Chondrocyte (in vitro differentiated cells): Measurements from ENCODE around the gene WDR86. TPM values are rescaled to one million over a fixed set of nuclear protein-coding genes. Genes with fewer than 3 reads are reported as not detected.

Experiments
- DNase-seq: peaks from one replicate; pipeline ENCODE4 v3.0.0; 2021; ENCODE audit warnings: mixed read lengths, low spot score
- H3K27ac Mint-ChIP-seq: one replicate; pipeline ENCODE4 v1.8.0; 2021; ENCODE audit warnings: mild to moderate bottlenecking, moderate library complexity, mixed read lengths; ENCODE audit not compliant: unreplicated experiment
- H3K27me3 Mint-ChIP-seq: 2 replicates; pipeline ENCODE4 v1.8.0; 2021; ENCODE audit warnings: low read depth, mixed read lengths
- H3K36me3 Mint-ChIP-seq: 2 replicates; pipeline ENCODE4 v1.8.0; 2021; ENCODE audit warnings: low read depth, mixed read lengths
- H3K4me1 Mint-ChIP-seq: 2 replicates; pipeline ENCODE4 v1.8.0; 2021; ENCODE audit warnings: low read depth, mild to moderate bottlenecking, mixed read lengths
- H3K4me3 Mint-ChIP-seq: one replicate; pipeline ENCODE4 v1.8.0; 2021; ENCODE audit warnings: mild to moderate bottlenecking, moderate library complexity, mixed read lengths; ENCODE audit not compliant: unreplicated experiment
- H3K9me3 Mint-ChIP-seq: 2 replicates; pipeline ENCODE4 v1.8.0; 2021; ENCODE audit warnings: low read depth, mixed read lengths
- CTCF ChIP-seq: fragments of 200-600 bp; sonication (generic); IDR thresholded peaks from 2 replicates; pipeline ENCODE4 v1.5.0; 2021; ENCODE audit warnings: antibody characterized with exemption, mild to moderate bottlenecking, moderate library complexity
- total RNA-seq: library from RNA; stranded (reverse); gene quantifications from 3 replicates; pipeline ENCODE4 v1.2.1, GENCODE V29; 2021

The WDR86 gene
- total RNA-seq, 1 donor from 2014 or later: not detected

- Mint-ChIP-seq H3K4me1 (peaks cover 24% of the 10 kb centered on the region), H3K4me3 (no peak overlapping the region), H3K9me3 (no peaks in the 10 kb centered on the region), H3K36me3 (peaks cover 1% of the 10 kb centered on the region), H3K27ac (no peak overlapping the region), H3K27me3 (peaks cover 27% of the 10 kb centered on the region)
- no peak for TF ChIP-seq CTCF
- no peak for DNase-seq
Measured at GRCh38 chr7:151405056-151405455, 4.8 kb downstream of the WDR86 start.

DNA sequence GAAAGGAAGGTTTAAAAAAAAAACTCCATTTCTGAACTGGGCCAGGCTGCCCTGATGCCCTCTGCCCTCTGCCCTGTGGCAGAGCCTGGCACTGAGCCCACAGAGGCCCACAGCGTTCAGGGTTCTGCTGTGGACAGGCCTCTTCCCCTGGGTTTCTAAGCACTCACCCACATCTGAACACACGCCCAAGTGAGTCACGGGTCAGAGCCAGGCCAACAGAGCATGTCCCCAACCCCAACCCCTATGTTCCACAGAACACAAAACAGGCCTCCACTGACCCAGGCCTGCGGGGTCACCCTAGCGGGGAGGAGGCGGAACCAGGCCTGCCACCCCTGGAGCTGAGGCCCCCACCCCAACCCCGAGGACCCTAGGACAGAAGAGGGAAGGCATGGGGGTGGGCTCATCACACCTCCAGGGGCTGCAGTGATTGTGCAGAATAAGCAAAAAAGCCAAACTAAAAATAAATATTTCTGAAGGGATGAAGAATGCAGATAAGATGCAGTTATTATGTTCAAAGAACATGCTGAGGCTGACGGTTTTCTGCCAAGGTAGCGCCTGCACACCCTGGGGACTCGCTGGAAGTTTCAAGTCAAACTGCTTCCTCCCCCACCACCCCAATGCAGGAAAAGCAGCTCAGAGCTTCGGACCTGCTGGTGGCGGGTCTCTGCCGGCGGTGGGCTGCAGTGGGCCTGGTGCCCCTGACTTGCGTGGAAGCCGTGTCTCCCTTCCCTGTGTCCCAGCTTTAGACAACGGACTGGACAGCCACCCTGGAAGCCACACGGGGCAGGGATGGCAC, 5.4 kb downstream of the WDR86 start:
- DNase-seq: peak; percentile 59
- peaks cover 24% of the 10 kb centered on the region for H3K4me1 Mint-ChIP-seq
- no peak for TF ChIP-seq CTCF
- peaks cover 33% of the 10 kb centered on the region for H3K27me3 Mint-ChIP-seq
- no peak overlapping the region for H3K4me3 Mint-ChIP-seq
- peaks cover 1% of the 10 kb centered on the region for H3K36me3 Mint-ChIP-seq
- H3K27ac Mint-ChIP-seq: no peak overlapping the region
- no peaks in the 10 kb centered on the region for H3K9me3 Mint-ChIP-seq

DNA sequence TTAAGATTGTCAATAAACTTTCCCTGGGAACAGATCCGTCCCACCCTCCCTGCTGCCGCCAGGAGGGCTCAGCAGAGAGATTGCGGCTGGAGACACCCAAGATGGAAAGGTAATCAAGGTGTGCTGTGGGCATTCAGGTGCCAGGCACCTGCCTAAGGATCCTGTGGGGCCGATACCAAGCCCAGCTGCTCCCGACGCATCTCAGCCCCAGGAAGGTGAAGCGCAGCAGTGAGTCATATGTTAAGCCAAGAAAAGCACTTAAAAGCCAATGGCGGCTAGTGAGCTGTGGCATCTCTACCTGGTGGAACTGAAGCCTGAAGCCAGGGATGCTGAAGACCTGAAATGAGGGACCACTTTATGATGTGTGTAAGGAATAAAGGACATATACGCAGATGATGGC, 6.1 kb downstream of the WDR86 start:
- Mint-ChIP-seq H3K27ac (no peak overlapping the region), H3K27me3 (peaks cover 33% of the 10 kb centered on the region), H3K4me1 (peaks cover 22% of the 10 kb centered on the region), H3K36me3 (peaks cover under 1% of the 10 kb centered on the region), H3K9me3 (no peaks in the 10 kb centered on the region), H3K4me3 (no peak overlapping the region)
- TF ChIP-seq CTCF: peak; percentile 19
- no peak for DNase-seq

DNA sequence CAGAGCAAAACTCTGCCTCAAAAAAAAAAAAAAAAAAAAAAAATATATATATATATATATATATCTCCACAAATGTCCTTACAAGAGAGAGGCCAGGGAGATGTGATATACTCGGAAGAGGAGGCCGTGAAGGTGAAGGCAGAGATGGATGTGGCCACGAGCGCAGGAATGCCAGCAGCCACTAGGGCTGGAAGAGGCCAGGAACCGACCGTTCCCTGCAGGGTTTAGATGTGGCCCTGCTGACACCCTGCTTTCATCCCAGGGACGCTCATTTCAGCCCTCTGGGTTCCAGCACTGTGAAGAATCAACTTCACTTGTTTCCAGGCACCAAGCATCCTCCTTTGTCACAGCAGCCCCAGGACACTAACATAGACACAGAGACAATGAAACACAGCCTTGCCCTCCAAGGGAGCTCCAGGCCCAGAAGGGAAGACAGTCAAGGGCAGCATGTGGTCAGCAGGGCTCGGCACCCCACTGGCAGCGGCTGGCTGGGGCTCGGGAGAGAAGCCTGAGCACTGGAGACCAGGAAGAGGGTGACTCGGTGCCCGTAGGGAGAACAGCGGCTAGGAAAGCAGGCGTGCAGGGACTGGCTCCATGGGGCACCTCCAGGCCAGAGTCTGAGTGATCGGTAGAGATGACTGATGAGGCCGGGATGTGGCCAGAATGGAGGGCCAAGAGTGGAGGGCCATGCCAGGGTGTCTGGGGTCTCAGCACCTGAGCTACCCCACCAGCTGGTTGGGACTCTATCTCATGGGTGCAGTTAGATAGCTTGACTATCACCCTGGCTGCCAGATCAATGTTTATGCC, 7.6 kb downstream of the WDR86 start:
- Mint-ChIP-seq H3K36me3 (no peaks in the 10 kb centered on the region), H3K27ac (no peak overlapping the region), H3K4me3 (no peak overlapping the region), H3K9me3 (no peaks in the 10 kb centered on the region), H3K4me1 (peaks cover 20% of the 10 kb centered on the region), H3K27me3 (peaks cover 30% of the 10 kb centered on the region)
- DNase-seq: peak; percentile 90
- no peak for TF ChIP-seq CTCF

GRCh38 chr7:151400626-151401315, 9.1 kb downstream of the WDR86 start:
- Mint-ChIP-seq H3K27me3 (peaks cover 23% of the 10 kb centered on the region), H3K4me1 (peaks cover 20% of the 10 kb centered on the region), H3K9me3 (no peaks in the 10 kb centered on the region), H3K4me3 (no peak overlapping the region), H3K36me3 (no peaks in the 10 kb centered on the region), H3K27ac (no peak overlapping the region)
- TF ChIP-seq CTCF: no peak
- no peak for DNase-seq
